Endothelial cell of umbilical vein (primary cell): Measurements from ENCODE around the gene CADPS.

Experiments used
- EZH2 ChIP-seq: IDR thresholded peaks from 2 replicates; pipeline ENCODE4 v1.6.1; 2012; ENCODE audit warnings: borderline replicate concordance, low read depth, mild to moderate bottlenecking, moderate library complexity, low read length, inconsistent platforms; ENCODE audit not compliant: severe bottlenecking
- FOS ChIP-seq: IDR thresholded peaks from 2 replicates; pipeline ENCODE4 v1.6.1; 2011; ENCODE audit warnings: mild to moderate bottlenecking, low read length, moderate library complexity, borderline replicate concordance; ENCODE audit not compliant: insufficient read depth
- GATA2 ChIP-seq: IDR thresholded peaks from 2 replicates; pipeline ENCODE4 v1.7.0; 2011; ENCODE audit warnings: low read depth, mild to moderate bottlenecking, moderate library complexity, mixed read lengths, low read length; ENCODE audit not compliant: insufficient read length, insufficient read depth
- JUN ChIP-seq: IDR thresholded peaks from 2 replicates; pipeline ENCODE4 v1.6.1; 2011; ENCODE audit warnings: borderline replicate concordance, low read depth; ENCODE audit not compliant: insufficient read length, insufficient read depth
- MAX ChIP-seq: IDR thresholded peaks from 2 replicates; pipeline ENCODE4 v1.6.1; 2011; ENCODE audit not compliant: insufficient read depth, insufficient read length
- MYC ChIP-seq: IDR thresholded peaks from one replicate; pipeline ENCODE4 v1.6.1; 2011; ENCODE audit warnings: mild to moderate bottlenecking, low read depth, low read length
- POLR2A ChIP-seq: IDR thresholded peaks from 2 replicates; pipeline ENCODE4 v1.6.1; 2012; ENCODE audit warnings: low read depth, mild to moderate bottlenecking, control low read depth, low read length
- POLR2AphosphoS5 ChIP-seq: IDR thresholded peaks from 2 replicates; pipeline ENCODE4 v1.6.1; 2012; ENCODE audit warnings: low read depth, mild to moderate bottlenecking, control low read depth, low read length, moderate library complexity; ENCODE audit not compliant: insufficient read depth
- TF ChIP-seq, protein P1 (sequence below), 2 donors: IDR thresholded peaks; 1 replicate in 1 of 2; 2 replicates in 1 of 2; pipeline ENCODE4 v1.5.1; 2011; ENCODE audit warnings: low read length in 2 of 2, mild to moderate bottlenecking in 2 of 2, moderate library complexity in 2 of 2, control low read depth in 1 of 2, inconsistent platforms in 1 of 2, low read depth in 1 of 2; ENCODE audit not compliant: insufficient read depth in 1 of 2; ENCODE audit errors: extremely low read depth in 1 of 2

DNA sequence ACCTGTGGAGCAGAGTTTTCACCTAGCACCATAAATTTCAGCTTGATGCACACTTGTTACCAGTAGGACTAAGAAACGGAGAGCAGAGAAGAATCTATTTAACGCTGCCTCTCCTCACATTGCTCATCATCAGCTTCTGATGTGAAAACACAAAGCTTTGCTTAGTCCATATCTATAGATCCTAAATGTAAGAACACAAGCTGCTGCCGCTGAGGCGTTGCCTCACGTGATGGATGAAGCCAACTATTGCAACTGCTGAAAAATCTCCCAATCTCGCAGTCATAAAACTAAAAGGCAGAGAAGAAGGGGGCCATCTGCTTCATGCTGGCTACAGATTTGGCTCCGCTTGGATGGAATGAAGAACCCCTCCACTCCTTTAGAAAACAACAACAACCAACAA, 42.7 kb downstream of the CADPS start:
- TF ChIP-seq, protein P1, sequence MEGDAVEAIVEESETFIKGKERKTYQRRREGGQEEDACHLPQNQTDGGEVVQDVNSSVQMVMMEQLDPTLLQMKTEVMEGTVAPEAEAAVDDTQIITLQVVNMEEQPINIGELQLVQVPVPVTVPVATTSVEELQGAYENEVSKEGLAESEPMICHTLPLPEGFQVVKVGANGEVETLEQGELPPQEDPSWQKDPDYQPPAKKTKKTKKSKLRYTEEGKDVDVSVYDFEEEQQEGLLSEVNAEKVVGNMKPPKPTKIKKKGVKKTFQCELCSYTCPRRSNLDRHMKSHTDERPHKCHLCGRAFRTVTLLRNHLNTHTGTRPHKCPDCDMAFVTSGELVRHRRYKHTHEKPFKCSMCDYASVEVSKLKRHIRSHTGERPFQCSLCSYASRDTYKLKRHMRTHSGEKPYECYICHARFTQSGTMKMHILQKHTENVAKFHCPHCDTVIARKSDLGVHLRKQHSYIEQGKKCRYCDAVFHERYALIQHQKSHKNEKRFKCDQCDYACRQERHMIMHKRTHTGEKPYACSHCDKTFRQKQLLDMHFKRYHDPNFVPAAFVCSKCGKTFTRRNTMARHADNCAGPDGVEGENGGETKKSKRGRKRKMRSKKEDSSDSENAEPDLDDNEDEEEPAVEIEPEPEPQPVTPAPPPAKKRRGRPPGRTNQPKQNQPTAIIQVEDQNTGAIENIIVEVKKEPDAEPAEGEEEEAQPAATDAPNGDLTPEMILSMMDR (IDR thresholded peaks at IDR 0.05; ENCODE audit: extremely low read depth in 1 of 2, insufficient read depth in 1 of 2, low read depth in 1 of 2, low read length in 2 of 2) = no peak
- TF ChIP-seq POLR2A (no peak), GATA2 (no peak), POLR2AphosphoS5 (no peak), JUN (no peak), EZH2 (no peak), MAX (no peak), FOS (no peak), MYC (no peak)
